Upper lobe of left lung (tissue), 4 donors: ENCODE data around the gene KIRREL1.

Experiments used
- EP300 ChIP-seq, 4 donors: sonication (generic); formaldehyde crosslinking; IDR thresholded peaks; one replicate each; pipeline ENCODE4 v1.5.1; 2017; ENCODE audit warnings: antibody characterized with exemption in 4 of 4, control low read depth in 2 of 4
- POLR2A ChIP-seq, 4 donors: fragments of 450-650 bp; IDR thresholded peaks; one replicate each; pipeline ENCODE4 v1.5.1; 2016 to 2017; ENCODE audit warnings: antibody characterized with exemption in 4 of 4, mild to moderate bottlenecking in 2 of 4
- TF ChIP-seq, protein P1 (sequence below), 6 experiments: fragments of 450-650 bp in 4 of 6; fragments of 200-600 bp in 2 of 6; sonication (generic) in 2 of 6; IDR thresholded peaks; one replicate each; pipeline ENCODE4 v1.5.1; 2016 to 2019; ENCODE audit warnings: antibody characterized with exemption in 6 of 6

DNA sequence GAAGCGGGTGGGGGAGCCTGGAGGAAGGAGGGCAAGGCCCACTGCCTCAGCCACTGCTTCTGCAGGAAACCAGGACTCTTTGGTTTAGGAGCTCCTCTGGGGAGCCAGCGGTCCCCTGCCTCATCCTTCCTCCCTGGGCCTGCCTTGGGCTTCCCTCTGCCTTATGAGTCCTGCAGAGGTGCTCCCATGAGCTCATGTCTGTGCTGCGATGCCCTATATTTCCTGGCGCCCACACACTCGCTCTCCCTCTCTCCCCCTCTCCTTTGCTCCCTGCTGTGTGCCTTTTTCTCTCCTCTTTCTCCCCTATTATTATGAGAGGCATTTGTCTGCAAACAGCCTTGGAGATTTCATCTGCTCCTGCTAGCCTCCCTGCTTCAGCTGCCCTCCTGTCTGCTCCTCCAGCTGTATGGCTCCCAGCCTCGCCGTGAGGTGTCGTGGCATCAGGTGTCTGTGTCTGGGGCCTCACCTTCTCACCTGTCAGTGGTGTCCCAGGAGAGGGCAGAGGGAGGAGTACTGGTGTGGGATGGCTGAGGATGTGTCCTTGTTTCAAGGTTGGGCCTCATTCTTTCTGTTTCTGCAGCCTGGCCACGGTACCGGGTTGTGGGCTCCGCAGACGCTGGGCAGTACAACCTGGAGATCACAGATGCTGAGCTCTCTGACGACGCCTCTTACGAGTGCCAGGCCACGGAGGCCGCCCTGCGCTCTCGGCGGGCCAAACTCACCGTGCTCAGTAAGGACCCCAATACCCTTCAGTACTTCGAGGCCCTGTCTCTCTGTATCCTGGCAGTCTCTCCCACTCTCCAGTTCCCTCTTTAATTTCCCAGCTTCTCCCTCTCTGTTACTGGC lies 84.2 kb downstream of the KIRREL1 start:
- TF ChIP-seq, protein P1, sequence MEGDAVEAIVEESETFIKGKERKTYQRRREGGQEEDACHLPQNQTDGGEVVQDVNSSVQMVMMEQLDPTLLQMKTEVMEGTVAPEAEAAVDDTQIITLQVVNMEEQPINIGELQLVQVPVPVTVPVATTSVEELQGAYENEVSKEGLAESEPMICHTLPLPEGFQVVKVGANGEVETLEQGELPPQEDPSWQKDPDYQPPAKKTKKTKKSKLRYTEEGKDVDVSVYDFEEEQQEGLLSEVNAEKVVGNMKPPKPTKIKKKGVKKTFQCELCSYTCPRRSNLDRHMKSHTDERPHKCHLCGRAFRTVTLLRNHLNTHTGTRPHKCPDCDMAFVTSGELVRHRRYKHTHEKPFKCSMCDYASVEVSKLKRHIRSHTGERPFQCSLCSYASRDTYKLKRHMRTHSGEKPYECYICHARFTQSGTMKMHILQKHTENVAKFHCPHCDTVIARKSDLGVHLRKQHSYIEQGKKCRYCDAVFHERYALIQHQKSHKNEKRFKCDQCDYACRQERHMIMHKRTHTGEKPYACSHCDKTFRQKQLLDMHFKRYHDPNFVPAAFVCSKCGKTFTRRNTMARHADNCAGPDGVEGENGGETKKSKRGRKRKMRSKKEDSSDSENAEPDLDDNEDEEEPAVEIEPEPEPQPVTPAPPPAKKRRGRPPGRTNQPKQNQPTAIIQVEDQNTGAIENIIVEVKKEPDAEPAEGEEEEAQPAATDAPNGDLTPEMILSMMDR (IDR thresholded peaks at IDR 0.05) = no peak
- TF ChIP-seq EP300 (IDR thresholded peaks at IDR 0.05) (no peak), POLR2A (IDR thresholded peaks at IDR 0.05) (no peak)
